Heart left ventricle (tissue), 16 donors: ENCODE results near the gene CKAP4. TPM values are rescaled to one million over a fixed set of nuclear protein-coding genes. Genes with fewer than 3 reads are reported as not detected.

Experiments used
- ATAC-seq, 4 donors: fragments of 200-7000 bp; cut with Tn5 transposase; one replicate each; pipeline ENCODE4 v1.9.1; 2020 to 2022; ENCODE audit warnings: moderate library complexity in 4 of 4, mild to moderate bottlenecking in 3 of 4, moderate number of reproducible peaks in 1 of 4
- DNase-seq, 5 donors: peaks; one replicate each; pipeline ENCODE4 v3.0.0-alpha.2; 2020
- H3K27ac ChIP-seq, 12 donors: fragments of 200-600 bp; sonication (generic) in 4 of 12; one replicate each; pipeline versions ENCODE4 v1.5.0 to v1.8.0; 2016 to 2022; ENCODE audit warnings: mild to moderate bottlenecking in 2 of 12
- H3K27me3 ChIP-seq, 9 donors: fragments of 200-600 bp; sonication (generic) in 2 of 9; one replicate each; pipeline versions ENCODE4 v1.5.1 to v1.8.0; 2016 to 2022; ENCODE audit warnings: mild to moderate bottlenecking in 3 of 9
- H3K36me3 ChIP-seq, 9 donors: fragments of 200-600 bp; sonication (generic) in 2 of 9; one replicate each; pipeline versions ENCODE4 v1.5.0 to v1.8.0; 2018 to 2022; ENCODE audit warnings: mild to moderate bottlenecking in 2 of 9
- H3K4me1 ChIP-seq, 12 donors: fragments of 200-600 bp; sonication (generic) in 4 of 12; one replicate each; pipeline versions ENCODE4 v1.5.0 to v1.8.0; 2016 to 2022; ENCODE audit warnings: mild to moderate bottlenecking in 3 of 12
- H3K4me3 ChIP-seq, 12 donors: fragments of 200-600 bp; sonication (generic) in 4 of 12; one replicate each; pipeline versions ENCODE4 v1.5.0 to v1.8.0; 2017 to 2022; ENCODE audit warnings: mild to moderate bottlenecking in 9 of 12, moderate library complexity in 4 of 12
- H3K9me3 ChIP-seq, 12 donors: fragments of 200-600 bp; sonication (generic) in 4 of 12; one replicate each; pipeline versions ENCODE4 v1.5.0 to v1.8.0; 2016 to 2022; ENCODE audit warnings: mild to moderate bottlenecking in 1 of 12
- POLR2A ChIP-seq, 2 donors: fragments of 450-650 bp; IDR thresholded peaks; one replicate each; pipeline ENCODE4 v1.6.1; 2017; ENCODE audit warnings: antibody characterized with exemption in 2 of 2, mild to moderate bottlenecking in 2 of 2, moderate library complexity in 2 of 2
- WGBS, 4 donors: extraction: QIAGEN DNeasy Blood & Tissue Kit in 2 of 4; methylation state at CpG; one replicate each; pipeline versions ENCODE4 v1.1.5 to v1.1.7; 2013 to 2018; 5-methylcytosine and 5-hydroxymethylcytosine counted together
- intact Hi-C, 10 donors: fragments of 100-400 bp; cut with DNase I; formaldehyde crosslinking; loops; one replicate each; pipeline versions ENCODE4 v1.11.1 to v1.14.2; 2022
- polyA plus RNA-seq, 2 donors: library from polyadenylated mRNA; stranded (reverse); fragments of 200-250 nt; gene quantifications; one replicate each; pipeline ENCODE4 v1.2.3, GENCODE V29; 2013
- total RNA-seq, 9 donors: library from RNA; depleted of rRNA in 2 of 9; stranded (reverse); fragments of >200 nt in 2 of 9; fragmentation: NEBNext Ultra II Directional in 3 of 9; extraction: Animal tissue kit (Norgen Biotek cat#: 25700) in 3 of 9; gene quantifications; one replicate each; pipeline versions ENCODE4 v1.1.0 to v1.2.4, GENCODE V29; 2016 to 2023
- TF ChIP-seq, protein P1 (sequence below), 12 donors: fragments of 200-600 bp; sonication (generic) in 4 of 12; IDR thresholded peaks; one replicate each; pipeline versions ENCODE4 v1.5.0 to v1.8.0; 2018 to 2022; ENCODE audit warnings: antibody characterized with exemption in 12 of 12, mild to moderate bottlenecking in 5 of 12
- donor health status: ischemic (EF 13 %, LVEDD 7.1; RV severe dilation, severe dysfunction).
- donor health status: healthy with polysubstance abuse.
- donor health status: DM: no; HTN: yes; CAD: no.
- donor health status: DM: no; HTN: no; CAD: no.
- donor health status: ischemic (EF 25% LVEDD 6.9; RV normal size, moderate dysfunction).
- donor health status: ischemic (EF 25% LVEDD 5.7; RV mildly dilated, moderate dysfunction).
- donor health status: healthy.
- donor health status: DM: yes; HTN: yes; CAD: no.
- donor health status: ischemic (EF 35%, LVEDD 5.7; RV mildly dilated, moderate dysfunction).
- donor health status: nonischemic (EF 11% LVEDD 7.7; RV severe dilation, severe dysfunction).
- donor health status: DM: yes; HTN: yes; CAD: no.
- donor health status: PGD.
- donor health status: ischemic (EF 29% LVEDD 5.4; RV normal size, mild dysfunction).
- donor health status: nonischemic (EF 23%, LVEDD 6.1; RV moderate dilation, normal function).

Gene CKAP4
- total and polyA plus RNA-seq, 11 donors, result 19.0 to 70.7 (median 53.7) TPM

DNA sequence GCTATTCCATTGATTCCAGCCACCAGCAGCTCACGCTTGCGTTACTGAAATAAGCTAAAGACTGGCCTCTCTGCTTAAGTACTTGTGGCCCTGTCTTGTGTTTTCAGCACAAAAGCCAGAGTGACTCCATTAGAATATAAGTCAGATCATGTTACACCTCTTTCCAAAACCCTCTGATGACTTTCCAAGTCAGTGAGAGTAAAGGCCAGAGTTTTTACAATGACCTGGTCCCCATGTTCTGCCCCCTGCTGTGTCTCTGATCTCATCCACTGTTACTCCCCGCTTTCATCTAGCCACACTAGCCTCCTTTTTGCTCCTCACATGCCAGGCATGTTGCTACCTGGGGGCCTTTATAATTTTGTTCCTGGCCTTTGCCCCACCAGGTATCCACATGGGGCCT, 6.9 kb upstream of the CKAP4 start:
- intact Hi-C loops, result no loop called here
- ATAC-seq, result no peak
- H3K9me3 ChIP-seq, result no peaks in the 10 kb centered on the region
- H3K27me3 ChIP-seq, result no peaks in the 10 kb centered on the region
- no peak overlapping the region for H3K27ac ChIP-seq
- DNase-seq, result no peak
- TF ChIP-seq POLR2A (IDR thresholded peaks at IDR 0.05), result no peak
- TF ChIP-seq, protein P1, sequence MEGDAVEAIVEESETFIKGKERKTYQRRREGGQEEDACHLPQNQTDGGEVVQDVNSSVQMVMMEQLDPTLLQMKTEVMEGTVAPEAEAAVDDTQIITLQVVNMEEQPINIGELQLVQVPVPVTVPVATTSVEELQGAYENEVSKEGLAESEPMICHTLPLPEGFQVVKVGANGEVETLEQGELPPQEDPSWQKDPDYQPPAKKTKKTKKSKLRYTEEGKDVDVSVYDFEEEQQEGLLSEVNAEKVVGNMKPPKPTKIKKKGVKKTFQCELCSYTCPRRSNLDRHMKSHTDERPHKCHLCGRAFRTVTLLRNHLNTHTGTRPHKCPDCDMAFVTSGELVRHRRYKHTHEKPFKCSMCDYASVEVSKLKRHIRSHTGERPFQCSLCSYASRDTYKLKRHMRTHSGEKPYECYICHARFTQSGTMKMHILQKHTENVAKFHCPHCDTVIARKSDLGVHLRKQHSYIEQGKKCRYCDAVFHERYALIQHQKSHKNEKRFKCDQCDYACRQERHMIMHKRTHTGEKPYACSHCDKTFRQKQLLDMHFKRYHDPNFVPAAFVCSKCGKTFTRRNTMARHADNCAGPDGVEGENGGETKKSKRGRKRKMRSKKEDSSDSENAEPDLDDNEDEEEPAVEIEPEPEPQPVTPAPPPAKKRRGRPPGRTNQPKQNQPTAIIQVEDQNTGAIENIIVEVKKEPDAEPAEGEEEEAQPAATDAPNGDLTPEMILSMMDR (IDR thresholded peaks at IDR 0.05), result no peak
- H3K36me3 ChIP-seq, result no peaks in the 10 kb centered on the region
- peaks cover 0 to 2% (median 0%) of the 10 kb centered on the region in 12 donors for H3K4me1 ChIP-seq
- no peak overlapping the region for H3K4me3 ChIP-seq
- WGBS, 4 donors, result 94 to 97% (median 94%) methylated on average over 3 of the region's 3 CpGs

DNA sequence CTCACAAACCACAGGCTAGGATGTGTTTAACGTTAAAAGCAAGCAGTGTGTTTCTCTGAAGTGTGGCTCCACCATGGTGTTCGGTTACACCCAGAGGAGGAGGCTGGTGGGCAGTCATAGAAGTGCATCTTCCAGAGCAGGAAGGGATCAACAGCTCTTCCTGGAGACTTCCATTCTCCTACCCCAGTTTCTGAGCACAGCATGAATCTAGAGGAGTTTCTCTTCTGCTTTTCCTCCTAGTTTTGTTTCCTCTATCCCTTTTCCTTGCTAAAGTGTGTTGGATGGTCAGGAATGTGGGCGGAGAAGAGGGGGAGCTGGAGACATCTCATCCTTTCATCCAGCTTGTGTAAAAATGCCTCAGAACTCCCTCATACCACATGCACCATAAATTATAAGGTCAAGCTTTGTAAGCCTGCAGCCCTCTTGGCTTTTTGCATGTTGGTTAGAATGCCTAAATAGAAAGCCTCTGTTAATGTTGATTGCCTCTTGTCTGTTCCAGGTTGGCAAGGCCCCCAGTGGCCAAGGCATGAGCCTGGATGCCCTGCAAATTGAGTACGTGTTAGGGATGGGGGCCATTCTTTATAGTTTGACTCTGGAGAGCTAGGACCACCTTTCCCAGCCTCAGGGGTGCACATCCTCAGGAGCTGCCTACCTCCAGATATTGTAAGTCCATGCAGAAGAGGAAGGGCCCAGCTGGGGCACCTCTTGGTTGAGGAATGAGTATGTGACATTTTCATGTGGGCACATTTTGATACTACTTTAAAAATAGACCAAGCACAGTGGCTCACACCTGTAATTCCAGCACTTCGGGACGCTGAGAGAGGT, 4.0 kb upstream of the CKAP4 start:
- Histone ChIP-seq H3K36me3 (no peaks in the 10 kb centered on the region), H3K9me3 (no peaks in the 10 kb centered on the region), H3K27ac (no peak overlapping the region), H3K4me1 (peaks cover 0 to 17% (median 4%) of the 10 kb centered on the region in 12 donors), H3K4me3 (no peak overlapping the region), H3K27me3 (no peaks in the 10 kb centered on the region)
- DNase-seq (no peak), ATAC-seq (no peak)
- TF ChIP-seq, protein P1 (IDR thresholded peaks at IDR 0.05), result no peak
- no peak for TF ChIP-seq POLR2A (IDR thresholded peaks at IDR 0.05)
- WGBS, 4 donors, result 71 to 77% (median 73%) methylated on average over 6 of the region's 6 CpGs
- intact Hi-C loops, result loop anchor here in 1 of 10 donors (2.0 kb wide), 1 partner anchor 23 kb away; no protein-coding TSS in a partner anchor

DNA sequence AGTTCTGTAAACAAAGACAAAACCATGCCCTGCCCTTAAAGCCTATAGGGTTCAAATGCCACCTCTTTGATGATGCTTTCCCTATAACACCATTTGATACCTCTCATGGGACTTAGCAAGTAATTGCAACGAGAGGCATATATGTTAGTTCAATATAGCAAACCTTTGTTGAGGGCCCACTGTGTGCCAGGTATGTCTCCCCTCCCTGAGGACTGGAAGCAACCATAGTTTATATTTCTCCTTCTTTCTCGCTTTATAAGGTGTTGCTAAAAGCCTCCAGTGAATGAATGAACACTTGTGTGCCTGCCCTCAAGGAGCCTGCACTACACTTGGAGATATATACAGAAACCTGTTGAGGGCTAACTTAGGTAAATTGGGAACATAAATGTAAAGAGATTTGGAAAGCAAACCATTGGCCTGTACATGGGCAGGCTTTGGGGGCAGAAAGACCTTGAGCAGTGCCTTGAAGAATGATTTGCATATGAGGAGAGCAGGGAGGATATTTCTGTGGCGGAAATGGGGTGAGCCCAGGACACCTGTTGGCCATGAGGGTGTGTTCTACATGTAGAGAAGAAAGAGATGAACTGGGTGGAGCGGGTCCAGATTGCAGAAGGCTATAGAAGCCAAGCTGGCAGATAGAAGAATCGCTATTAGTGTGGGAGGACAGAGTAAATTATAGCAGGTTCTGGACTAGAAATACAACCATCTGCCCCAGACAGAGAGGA, 1.8 kb upstream of the CKAP4 start:
- H3K4me3 ChIP-seq, result peak overlapping the region in 1 of 12 donors; percentile 83
- TF ChIP-seq, protein P1 (IDR thresholded peaks at IDR 0.05), result no peak
- no peak for TF ChIP-seq POLR2A (IDR thresholded peaks at IDR 0.05)
- no peak for DNase-seq
- intact Hi-C loops, result loop anchor here in 9 of 10 donors (2.0 to 10.0 kb wide), 7 partner anchors 25 to 93 kb away; partner anchors contain the start of gene TCP11L2 (in 8 of the 9)
- no peaks in the 10 kb centered on the region for H3K9me3 ChIP-seq
- H3K36me3 ChIP-seq, result peaks cover 0 to 2% (median 0%) of the 10 kb centered on the region in 9 donors
- peaks cover 3 to 40% (median 25%) of the 10 kb centered on the region in 12 donors for H3K4me1 ChIP-seq
- no peak for ATAC-seq
- WGBS, 4 donors, result 70 to 75% (median 71%) methylated on average over 5 of the region's 5 CpGs
- peak overlapping the region in 10 of 12 donors; percentile 0 to 100 (median 98) for H3K27ac ChIP-seq
- no peaks in the 10 kb centered on the region for H3K27me3 ChIP-seq
